Measurements from ENCODE around the gene RNASE9.
"Not testable (repeated sequence)": the region's sequence is repeated elsewhere in the genome, so short reads cannot be mapped to it uniquely, and the experiment has no call there.

Gene RNASE9

DNA sequence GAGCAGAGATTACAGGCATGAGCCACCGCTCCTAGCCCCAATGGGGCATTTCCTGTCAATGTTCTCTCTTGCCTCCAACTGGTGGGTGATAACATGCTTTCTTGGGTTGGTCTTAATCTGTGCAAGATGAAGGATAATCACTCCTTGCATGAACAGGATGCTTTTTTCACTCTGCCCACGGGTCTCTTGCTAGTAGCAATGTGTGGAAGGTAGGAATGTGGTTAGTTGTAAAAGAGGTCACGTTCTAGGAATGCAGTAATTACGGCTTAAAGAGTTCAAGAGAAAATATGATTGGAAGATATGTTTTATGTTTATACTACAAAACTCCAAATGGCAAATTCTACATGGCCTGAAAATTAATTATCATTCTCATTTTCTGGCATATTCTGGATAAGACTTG is 45.0 kb downstream of the RNASE9 start:
- DNase-seq: no peak

DNA sequence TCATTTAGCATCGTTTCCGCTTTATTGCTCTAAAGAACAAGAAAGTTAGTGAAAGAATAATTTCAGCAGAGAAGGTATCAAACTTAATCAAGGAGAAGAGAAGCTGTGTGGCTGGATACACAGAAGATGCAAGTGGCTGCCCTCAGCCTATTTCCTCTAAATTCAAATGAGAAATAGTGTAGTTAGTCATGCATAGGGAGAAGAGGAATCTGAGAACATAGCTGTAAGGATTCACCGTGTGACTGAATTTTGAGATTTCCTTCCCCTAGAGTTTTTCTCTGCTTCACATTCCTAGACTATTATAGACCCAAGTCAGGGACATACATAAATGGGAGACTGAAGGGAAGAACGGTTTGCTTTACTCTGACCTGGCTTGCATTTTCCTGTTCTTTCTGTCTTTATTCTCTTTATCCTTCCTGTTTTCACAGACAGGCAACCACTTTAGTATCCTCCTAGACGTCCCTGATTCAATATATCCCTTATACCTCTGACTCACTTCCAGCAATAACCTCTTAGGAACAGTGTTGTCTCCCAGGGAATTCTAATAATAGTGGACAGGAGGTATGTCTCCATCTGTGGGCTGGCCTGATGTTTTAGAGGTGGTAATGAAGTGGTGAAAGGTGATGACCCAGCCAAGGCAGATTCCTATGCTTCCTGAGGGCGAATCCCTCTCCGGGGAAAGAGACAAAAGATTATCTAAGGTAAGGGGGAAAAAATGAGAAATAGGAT is 48.5 kb downstream of the RNASE9 start:
- DNase-seq: no peak

DNA sequence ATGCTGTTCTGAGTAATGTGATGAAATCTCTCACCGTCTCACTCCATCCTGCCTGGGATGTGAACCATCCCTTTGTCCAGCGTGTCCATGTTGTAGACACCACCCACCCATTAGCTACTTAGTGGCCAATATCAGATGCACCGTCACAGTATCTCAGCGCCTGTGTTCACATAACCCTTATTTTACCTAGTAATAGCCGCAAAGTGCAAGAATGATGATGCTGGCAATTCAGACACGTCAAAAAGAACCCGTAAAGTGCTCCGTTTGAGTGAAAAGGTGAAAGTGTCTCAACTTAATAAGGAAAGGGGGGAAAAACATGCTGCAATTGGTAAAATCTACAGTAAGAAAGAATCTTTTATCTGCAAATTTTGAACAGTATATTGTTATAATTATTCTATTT is 52.5 kb downstream of the RNASE9 start:
- no peak for DNase-seq

DNA sequence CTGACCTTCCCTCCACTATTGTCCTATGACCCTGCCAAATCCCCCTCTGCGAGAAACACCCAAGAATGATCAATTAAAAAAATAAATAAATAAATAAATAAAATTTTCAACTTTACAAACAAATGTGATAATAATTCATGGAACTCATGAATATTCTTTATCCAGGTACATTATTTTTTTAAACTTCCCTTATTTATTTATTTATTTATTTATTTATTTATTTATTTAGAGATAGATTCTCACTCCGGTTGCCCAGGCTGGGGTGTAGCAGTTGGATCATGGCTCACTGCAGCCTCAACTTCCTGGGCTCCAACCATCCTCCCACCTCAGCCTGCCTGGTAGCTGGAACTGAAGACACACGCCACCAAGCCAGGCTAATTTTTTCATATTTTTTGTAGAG is 53.3 kb downstream of the RNASE9 start:
- DNase-seq: not testable (repeated sequence)

DNA sequence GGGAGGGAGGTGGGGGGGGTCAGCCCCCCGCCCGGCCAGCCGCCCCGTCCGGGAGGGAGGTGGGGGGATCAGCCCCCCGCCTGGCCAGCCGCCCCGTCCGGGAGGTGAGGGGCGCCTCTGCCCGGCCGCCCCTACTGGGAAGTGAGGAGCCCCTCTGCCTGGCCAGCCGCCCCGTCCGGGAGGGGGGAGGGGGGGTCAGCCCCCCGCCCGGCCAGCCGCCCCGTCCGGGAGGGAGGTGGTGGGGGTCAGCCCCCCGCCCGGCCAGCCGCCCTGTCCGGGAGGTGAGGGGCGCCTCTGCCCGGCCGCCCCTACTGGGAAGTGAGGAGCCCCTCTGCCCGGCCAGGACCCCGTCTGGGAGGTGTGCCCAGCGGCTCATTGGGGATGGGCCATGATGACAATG is 54.1 kb downstream of the RNASE9 start:
- DNase-seq: not testable (repeated sequence)

DNA sequence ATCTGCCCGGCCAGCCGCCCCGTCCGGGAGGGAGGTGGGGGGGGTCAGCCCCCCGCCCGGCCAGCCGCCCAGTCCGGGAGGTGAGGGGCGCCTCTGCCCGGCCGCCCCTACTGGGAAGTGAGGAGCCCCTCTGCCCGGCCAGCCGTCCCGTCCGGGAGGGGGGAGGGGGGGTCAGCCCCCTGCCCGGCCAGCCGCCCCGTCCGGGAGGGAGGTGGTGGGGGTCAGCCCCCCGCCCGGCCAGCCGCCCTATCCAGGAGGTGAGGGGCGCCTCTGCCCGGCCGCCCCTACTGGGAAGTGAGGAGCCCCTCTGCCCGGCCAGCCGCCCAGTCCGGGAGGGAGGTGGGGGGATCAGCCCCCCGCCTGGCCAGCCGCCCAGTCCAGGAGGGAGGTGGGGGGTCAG is 54.6 kb downstream of the RNASE9 start:
- not testable (repeated sequence) for DNase-seq

Data from bone marrow (tissue), 2 donors.